SU-DHL-6 (cell line): Measurements from ENCODE around the gene PPP2R3C.

Source experiments
- EZH2phosphoT487 ChIP-seq: fragments of 200-600 bp; sonication (generic), shearing (Covaris generic); conservative IDR thresholded peaks from 2 replicates; pipeline ENCODE4 v1.6.1; 2018; ENCODE audit warnings: mild to moderate bottlenecking, antibody characterized with exemption, low read length, moderate library complexity, mixed read lengths
- TF ChIP-seq, protein P1 (sequence below): fragments of 200-600 bp; sonication (generic); IDR thresholded peaks from one replicate; pipeline ENCODE4 v1.5.1; 2017; ENCODE audit warnings: antibody characterized with exemption, mild to moderate bottlenecking, low read length, moderate library complexity; ENCODE audit not compliant: insufficient read depth, poor library complexity, severe bottlenecking

DNA sequence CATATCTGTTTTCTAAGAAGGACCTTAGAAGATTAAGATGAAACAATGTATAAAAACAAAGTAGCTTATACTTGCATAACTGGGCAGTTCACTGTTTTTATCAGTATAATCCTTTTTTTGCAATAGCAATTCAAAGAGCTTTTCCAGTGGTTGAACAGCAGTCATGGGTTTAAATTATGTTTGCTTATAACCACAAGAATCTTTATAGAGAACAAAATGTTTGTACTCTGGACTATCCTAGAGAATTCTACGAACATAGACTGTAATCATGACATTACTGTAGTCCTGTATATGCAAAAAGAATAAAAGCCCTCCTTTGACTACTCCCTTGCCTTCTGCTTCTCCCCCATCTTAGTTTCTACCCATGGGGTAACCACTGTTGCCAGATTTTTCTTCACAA lies 70.0 kb downstream of the PPP2R3C start:
- TF ChIP-seq, protein P1, sequence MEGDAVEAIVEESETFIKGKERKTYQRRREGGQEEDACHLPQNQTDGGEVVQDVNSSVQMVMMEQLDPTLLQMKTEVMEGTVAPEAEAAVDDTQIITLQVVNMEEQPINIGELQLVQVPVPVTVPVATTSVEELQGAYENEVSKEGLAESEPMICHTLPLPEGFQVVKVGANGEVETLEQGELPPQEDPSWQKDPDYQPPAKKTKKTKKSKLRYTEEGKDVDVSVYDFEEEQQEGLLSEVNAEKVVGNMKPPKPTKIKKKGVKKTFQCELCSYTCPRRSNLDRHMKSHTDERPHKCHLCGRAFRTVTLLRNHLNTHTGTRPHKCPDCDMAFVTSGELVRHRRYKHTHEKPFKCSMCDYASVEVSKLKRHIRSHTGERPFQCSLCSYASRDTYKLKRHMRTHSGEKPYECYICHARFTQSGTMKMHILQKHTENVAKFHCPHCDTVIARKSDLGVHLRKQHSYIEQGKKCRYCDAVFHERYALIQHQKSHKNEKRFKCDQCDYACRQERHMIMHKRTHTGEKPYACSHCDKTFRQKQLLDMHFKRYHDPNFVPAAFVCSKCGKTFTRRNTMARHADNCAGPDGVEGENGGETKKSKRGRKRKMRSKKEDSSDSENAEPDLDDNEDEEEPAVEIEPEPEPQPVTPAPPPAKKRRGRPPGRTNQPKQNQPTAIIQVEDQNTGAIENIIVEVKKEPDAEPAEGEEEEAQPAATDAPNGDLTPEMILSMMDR, result no peak
- TF ChIP-seq EZH2phosphoT487, result no peak
